ENCODE measurements around the gene SFRP2.

The SFRP2 gene

GRCh38 chr4:153822316-153822715, 33.4 kb upstream of the SFRP2 start:
- Histone ChIP-seq H3K36me3 (ENCODE audit: low read length) (no peaks in the 10 kb centered on the region), H3K9me2 (replicated peaks; ENCODE audit: insufficient read depth, low read length) (no peaks in the 10 kb centered on the region), H2AFZ (ENCODE audit: low read depth, low read length, severe bottlenecking) (no peak overlapping the region), H4K20me1 (ENCODE audit: low read depth, low read length) (no peaks in the 10 kb centered on the region), H3K79me2 (ENCODE audit: insufficient read depth, low read length) (no peaks in the 10 kb centered on the region), H3K4me2 (ENCODE audit: low read depth, low read length, poor library complexity, severe bottlenecking) (no peak overlapping the region), H3K27ac (ENCODE audit: low read depth, low read length) (no peak overlapping the region), H3K9ac (ENCODE audit: low read length) (no peak overlapping the region), H3K4me3 (ENCODE audit: insufficient read depth, low read length, poor library complexity, severe bottlenecking) (no peak overlapping the region), H3K9me3 (ENCODE audit: insufficient read depth, low read length) (no peaks in the 10 kb centered on the region), H3F3A (ENCODE audit: insufficient read depth) (no peaks in the 10 kb centered on the region), H3K27me3 (ENCODE audit: low read length) (no peaks in the 10 kb centered on the region)
- TF ChIP-seq, protein P1, sequence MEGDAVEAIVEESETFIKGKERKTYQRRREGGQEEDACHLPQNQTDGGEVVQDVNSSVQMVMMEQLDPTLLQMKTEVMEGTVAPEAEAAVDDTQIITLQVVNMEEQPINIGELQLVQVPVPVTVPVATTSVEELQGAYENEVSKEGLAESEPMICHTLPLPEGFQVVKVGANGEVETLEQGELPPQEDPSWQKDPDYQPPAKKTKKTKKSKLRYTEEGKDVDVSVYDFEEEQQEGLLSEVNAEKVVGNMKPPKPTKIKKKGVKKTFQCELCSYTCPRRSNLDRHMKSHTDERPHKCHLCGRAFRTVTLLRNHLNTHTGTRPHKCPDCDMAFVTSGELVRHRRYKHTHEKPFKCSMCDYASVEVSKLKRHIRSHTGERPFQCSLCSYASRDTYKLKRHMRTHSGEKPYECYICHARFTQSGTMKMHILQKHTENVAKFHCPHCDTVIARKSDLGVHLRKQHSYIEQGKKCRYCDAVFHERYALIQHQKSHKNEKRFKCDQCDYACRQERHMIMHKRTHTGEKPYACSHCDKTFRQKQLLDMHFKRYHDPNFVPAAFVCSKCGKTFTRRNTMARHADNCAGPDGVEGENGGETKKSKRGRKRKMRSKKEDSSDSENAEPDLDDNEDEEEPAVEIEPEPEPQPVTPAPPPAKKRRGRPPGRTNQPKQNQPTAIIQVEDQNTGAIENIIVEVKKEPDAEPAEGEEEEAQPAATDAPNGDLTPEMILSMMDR (IDR thresholded peaks at IDR 0.05; ENCODE audit: insufficient read depth, low read length, poor library complexity, severe bottlenecking) = no peak
- no peak for TF ChIP-seq EZH2phosphoT487 (conservative IDR thresholded peaks at IDR 0.05; ENCODE audit: low read length)

GRCh38 chr4:153817466-153817865, 28.6 kb upstream of the SFRP2 start:
- H3K9ac ChIP-seq (ENCODE audit: low read length) = no peak overlapping the region
- TF ChIP-seq EZH2phosphoT487 (conservative IDR thresholded peaks at IDR 0.05; ENCODE audit: low read length) = no peak
- TF ChIP-seq, protein P1 (IDR thresholded peaks at IDR 0.05; ENCODE audit: insufficient read depth, low read length, poor library complexity, severe bottlenecking) = no peak
- H2AFZ ChIP-seq (ENCODE audit: low read depth, low read length, severe bottlenecking) = no peak overlapping the region

GRCh38 chr4:153816542-153816941, 27.7 kb upstream of the SFRP2 start:
- H3K4me2 ChIP-seq (ENCODE audit: low read depth, low read length, poor library complexity, severe bottlenecking) = no peak overlapping the region
- H3K4me3 ChIP-seq (ENCODE audit: insufficient read depth, low read length, poor library complexity, severe bottlenecking) = no peak overlapping the region
- no peaks in the 10 kb centered on the region for H3K9me2 ChIP-seq (replicated peaks; ENCODE audit: insufficient read depth, low read length)
- no peaks in the 10 kb centered on the region for H3K9me3 ChIP-seq (ENCODE audit: insufficient read depth, low read length)
- TF ChIP-seq, protein P1 (IDR thresholded peaks at IDR 0.05; ENCODE audit: insufficient read depth, low read length, poor library complexity, severe bottlenecking) = no peak
- no peak for TF ChIP-seq EZH2phosphoT487 (conservative IDR thresholded peaks at IDR 0.05; ENCODE audit: low read length)
- H3K27ac ChIP-seq (ENCODE audit: low read depth, low read length) = no peak overlapping the region
- H3K79me2 ChIP-seq (ENCODE audit: insufficient read depth, low read length) = no peaks in the 10 kb centered on the region
- H3K36me3 ChIP-seq (ENCODE audit: low read length) = no peaks in the 10 kb centered on the region
- no peaks in the 10 kb centered on the region for H4K20me1 ChIP-seq (ENCODE audit: low read depth, low read length)
- H3K27me3 ChIP-seq (ENCODE audit: low read length) = no peaks in the 10 kb centered on the region
- H2AFZ ChIP-seq (ENCODE audit: low read depth, low read length, severe bottlenecking) = no peak overlapping the region
- H3K9ac ChIP-seq (ENCODE audit: low read length) = no peak overlapping the region
- no peaks in the 10 kb centered on the region for H3F3A ChIP-seq (ENCODE audit: insufficient read depth)

More at GRCh38 chr4:153817466-153817865, 28.6 kb upstream of the SFRP2 start:
- no peaks in the 10 kb centered on the region for H3K79me2 ChIP-seq (ENCODE audit: insufficient read depth, low read length)
- H3K9me2 ChIP-seq (replicated peaks; ENCODE audit: insufficient read depth, low read length) = no peaks in the 10 kb centered on the region
- no peak overlapping the region for H3K4me3 ChIP-seq (ENCODE audit: insufficient read depth, low read length, poor library complexity, severe bottlenecking)
- no peak overlapping the region for H3K4me2 ChIP-seq (ENCODE audit: low read depth, low read length, poor library complexity, severe bottlenecking)
- H3K36me3 ChIP-seq (ENCODE audit: low read length) = no peaks in the 10 kb centered on the region
- H4K20me1 ChIP-seq (ENCODE audit: low read depth, low read length) = no peaks in the 10 kb centered on the region
- no peak overlapping the region for H3K27ac ChIP-seq (ENCODE audit: low read depth, low read length)
- H3K27me3 ChIP-seq (ENCODE audit: low read length) = no peaks in the 10 kb centered on the region
- no peaks in the 10 kb centered on the region for H3F3A ChIP-seq (ENCODE audit: insufficient read depth)
- no peaks in the 10 kb centered on the region for H3K9me3 ChIP-seq (ENCODE audit: insufficient read depth, low read length)
